Suprapubic skin (tissue), 4 donors: ENCODE data around the gene LPCAT1. TPM values are rescaled to one million over a fixed set of nuclear protein-coding genes. Genes with fewer than 3 reads are reported as not detected.
A peak's percentile ranks its signal among the peaks of the same experiment; 100 is the strongest.

ENCODE experiments used
- DNase-seq, 2 donors: peaks; one replicate each; pipeline ENCODE4 v3.0.0-alpha.2; 2019; ENCODE audit warnings: low spot score in 2 of 2
- H3K27ac ChIP-seq: fragments of 200-600 bp; sonication (generic); one replicate; pipeline ENCODE4 v1.5.1; 2019
- H3K27me3 ChIP-seq: fragments of 200-600 bp; sonication (generic); one replicate; pipeline ENCODE4 v1.5.1; 2019
- H3K36me3 ChIP-seq: fragments of 200-600 bp; sonication (generic); one replicate; pipeline ENCODE4 v1.5.1; 2019
- H3K4me1 ChIP-seq: fragments of 200-600 bp; sonication (generic); one replicate; pipeline ENCODE4 v1.5.1; 2019
- H3K4me3 ChIP-seq: fragments of 200-600 bp; sonication (generic); one replicate; pipeline ENCODE4 v1.5.1; 2019; ENCODE audit warnings: mild to moderate bottlenecking
- H3K9me3 ChIP-seq: fragments of 200-600 bp; sonication (generic); one replicate; pipeline ENCODE4 v1.5.1; 2019
- CTCF ChIP-seq, 2 donors: fragments of 200-600 bp in 1 of 2; fragments of 450-650 bp in 1 of 2; sonication (generic) in 1 of 2; IDR thresholded peaks; one replicate each; pipeline ENCODE4 v1.5.1; 2016 to 2019; ENCODE audit warnings: antibody characterized with exemption in 2 of 2, mild to moderate bottlenecking in 1 of 2, moderate library complexity in 1 of 2
- EP300 ChIP-seq: sonication (generic); formaldehyde crosslinking; IDR thresholded peaks from one replicate; pipeline ENCODE4 v1.6.1; 2017; ENCODE audit warnings: antibody characterized with exemption
- POLR2A ChIP-seq, 2 donors: fragments of 450-650 bp; IDR thresholded peaks; one replicate each; pipeline ENCODE4 v1.6.1; 2017; ENCODE audit warnings: antibody characterized with exemption in 2 of 2, mild to moderate bottlenecking in 2 of 2, moderate library complexity in 2 of 2
- POLR2AphosphoS5 ChIP-seq, 3 donors: sonication (generic); formaldehyde crosslinking; IDR thresholded peaks; one replicate each; pipeline ENCODE4 v1.6.1; 2017; ENCODE audit warnings: antibody characterized with exemption in 3 of 3
- WGBS: methylation state at CpG from one replicate; pipeline ENCODE4 v1.1.5; 2018; 5-methylcytosine and 5-hydroxymethylcytosine counted together
- total RNA-seq, 4 donors: library from RNA; depleted of rRNA; stranded (reverse); fragments of >200 nt; gene quantifications; one replicate each; pipeline ENCODE4 v1.1.0, GENCODE V29; 2016

LPCAT1 gene
- total RNA-seq, 4 donors from 2014 or later: 11.3 to 21.0 (median 13.8) TPM

- WGBS: 90% methylated on average over 12 of the region's 21 CpGs
- Histone ChIP-seq H3K9me3 (no peaks in the 10 kb centered on the region), H3K4me3 (no peak overlapping the region), H3K36me3 (no peaks in the 10 kb centered on the region), H3K27ac (no peak overlapping the region), H3K27me3 (peaks cover 52% of the 10 kb centered on the region), H3K4me1 (no peaks in the 10 kb centered on the region)
- TF ChIP-seq POLR2A (IDR thresholded peaks at IDR 0.05) (no peak), CTCF (IDR thresholded peaks at IDR 0.05) (no peak), POLR2AphosphoS5 (IDR thresholded peaks at IDR 0.05) (no peak)
- DNase-seq: peak in 1 of 2 donors; percentile 74
These were observed 84.9 kb downstream of the LPCAT1 start for GRCh38 chr5:1438871-1439270.

GRCh38 chr5:1437876-1438559 is 85.7 kb downstream of the LPCAT1 start:
- Histone ChIP-seq H3K4me3 (no peak overlapping the region), H3K4me1 (no peaks in the 10 kb centered on the region), H3K9me3 (no peaks in the 10 kb centered on the region), H3K27me3 (peaks cover 43% of the 10 kb centered on the region), H3K27ac (no peak overlapping the region), H3K36me3 (no peaks in the 10 kb centered on the region)
- TF ChIP-seq CTCF (IDR thresholded peaks at IDR 0.05) (no peak), POLR2AphosphoS5 (IDR thresholded peaks at IDR 0.05) (no peak), POLR2A (IDR thresholded peaks at IDR 0.05) (no peak), EP300 (no peak)
- peak in 1 of 2 donors; percentile 75 for DNase-seq
- WGBS: 88% methylated on average over 25 of the region's 25 CpGs

- TF ChIP-seq POLR2AphosphoS5 (IDR thresholded peaks at IDR 0.05) (no peak), CTCF (IDR thresholded peaks at IDR 0.05) (no peak), POLR2A (IDR thresholded peaks at IDR 0.05) (no peak), EP300 (no peak)
- H3K36me3 ChIP-seq: no peaks in the 10 kb centered on the region
- no peaks in the 10 kb centered on the region for H3K9me3 ChIP-seq
- H3K27ac ChIP-seq: no peak overlapping the region
- peaks cover 37% of the 10 kb centered on the region for H3K27me3 ChIP-seq
- 45% methylated on average over 11 of the region's 11 CpGs for WGBS
- H3K4me3 ChIP-seq: no peak overlapping the region
- no peaks in the 10 kb centered on the region for H3K4me1 ChIP-seq
- no peak for DNase-seq
These were observed 86.4 kb downstream of the LPCAT1 start for GRCh38 chr5:1437226-1437829.

GRCh38 chr5:1436681-1437080 is 87.1 kb downstream of the LPCAT1 start:
- no peak overlapping the region for H3K4me3 ChIP-seq
- TF ChIP-seq POLR2A (IDR thresholded peaks at IDR 0.05): no peak
- TF ChIP-seq EP300: no peak
- TF ChIP-seq CTCF (IDR thresholded peaks at IDR 0.05): no peak
- TF ChIP-seq POLR2AphosphoS5 (IDR thresholded peaks at IDR 0.05): no peak
- H3K9me3 ChIP-seq: no peaks in the 10 kb centered on the region
- no peaks in the 10 kb centered on the region for H3K36me3 ChIP-seq
- H3K27me3 ChIP-seq: peaks cover 30% of the 10 kb centered on the region
- no peak overlapping the region for H3K27ac ChIP-seq
- WGBS: 89% methylated on average over 16 of the region's 16 CpGs
- no peaks in the 10 kb centered on the region for H3K4me1 ChIP-seq
- DNase-seq: no peak

- Histone ChIP-seq H3K4me1 (no peaks in the 10 kb centered on the region), H3K27me3 (peaks cover 24% of the 10 kb centered on the region), H3K36me3 (no peaks in the 10 kb centered on the region), H3K9me3 (no peaks in the 10 kb centered on the region), H3K4me3 (no peak overlapping the region), H3K27ac (no peak overlapping the region)
- WGBS: 83% methylated on average over 2 of the region's 10 CpGs
- no peak for DNase-seq
- no peak for TF ChIP-seq POLR2A (IDR thresholded peaks at IDR 0.05)
- TF ChIP-seq POLR2AphosphoS5 (IDR thresholded peaks at IDR 0.05): no peak
- no peak for TF ChIP-seq EP300
- no peak for TF ChIP-seq CTCF (IDR thresholded peaks at IDR 0.05)
These were observed 87.7 kb downstream of the LPCAT1 start for GRCh38 chr5:1436036-1436435.
